DMS 273 treated with DMSO at 0.1 percent for 48 hours (cell line): ENCODE data around the gene AKT3.
"Not testable (repeated sequence)": the region's sequence is repeated elsewhere in the genome, so short reads cannot be mapped to it uniquely, and the experiment has no call there.

Source experiments
- DNase-seq: peaks from one replicate; lab custom pipeline; 2025; lab: John Stamatoyannopoulos, UW

The AKT3 gene

GRCh38 chr1:243693800-243694199 lies 156.2 kb downstream of the AKT3 start:
- peak; percentile 72 for DNase-seq

- DNase-seq = no peak
These were observed 163.9 kb downstream of the AKT3 start for GRCh38 chr1:243686159-243686558.

DNA sequence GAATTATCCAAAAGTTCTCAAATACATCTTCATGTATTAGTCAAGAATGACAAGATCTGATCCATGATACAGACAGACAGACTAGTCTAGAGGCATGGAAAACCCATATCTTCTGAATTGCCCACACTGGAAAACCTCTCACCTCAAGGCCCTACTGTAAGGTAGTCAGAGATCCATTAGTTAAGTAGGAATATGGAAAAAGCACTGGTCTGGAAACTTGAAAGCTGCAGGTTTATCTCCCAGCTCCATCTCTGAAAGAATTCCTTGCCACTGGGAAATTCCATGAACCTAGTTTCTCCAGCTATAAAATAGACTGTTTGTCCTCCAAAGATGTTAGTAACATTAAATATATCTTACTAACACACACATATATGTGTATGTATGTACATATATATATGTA lies 169.2 kb downstream of the AKT3 start:
- no peak for DNase-seq

DNA sequence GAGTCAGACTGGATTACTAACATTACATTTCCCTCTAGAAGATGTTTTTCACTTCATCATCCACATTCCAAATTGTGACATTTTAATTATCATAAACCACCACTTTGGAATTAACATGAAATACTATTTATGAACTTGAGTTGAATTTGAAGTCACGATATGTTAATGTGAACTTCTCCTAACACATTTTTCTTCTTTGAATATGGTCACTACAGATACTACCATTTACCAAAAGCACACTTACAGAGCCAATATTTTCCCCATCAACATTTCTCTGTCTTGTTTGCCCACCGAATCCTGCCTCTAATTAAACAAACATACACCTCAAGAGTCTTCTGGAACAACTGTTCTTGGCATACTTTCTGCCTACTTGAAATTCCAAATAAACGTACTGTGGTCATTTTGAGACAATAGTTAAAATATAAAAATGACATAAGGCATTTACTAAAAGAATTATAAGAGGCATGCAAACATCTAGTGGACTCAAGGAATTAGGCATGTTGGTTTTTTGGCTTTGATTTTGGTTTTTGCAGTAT lies 177.4 kb downstream of the AKT3 start:
- DNase-seq = no peak

DNA sequence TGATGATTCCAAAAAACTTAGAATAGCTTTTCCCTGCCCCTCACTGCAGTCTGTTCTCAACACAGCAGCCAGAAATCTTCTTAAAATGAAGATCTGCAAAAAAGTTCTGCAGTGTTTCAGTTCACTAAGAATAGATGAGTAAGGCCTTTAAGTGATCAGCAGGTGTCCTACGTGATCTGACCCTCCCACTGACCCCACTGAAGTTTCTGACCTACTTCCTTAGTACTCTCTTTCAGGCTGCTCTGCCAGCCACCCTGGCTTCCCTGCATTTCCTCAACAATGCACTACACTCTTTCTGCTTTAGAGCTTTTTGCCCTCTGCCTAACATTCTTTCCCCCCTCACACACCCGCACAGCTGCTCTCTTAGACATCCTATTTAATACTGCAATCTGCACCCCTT lies 182.5 kb downstream of the AKT3 start:
- no peak for DNase-seq

DNA sequence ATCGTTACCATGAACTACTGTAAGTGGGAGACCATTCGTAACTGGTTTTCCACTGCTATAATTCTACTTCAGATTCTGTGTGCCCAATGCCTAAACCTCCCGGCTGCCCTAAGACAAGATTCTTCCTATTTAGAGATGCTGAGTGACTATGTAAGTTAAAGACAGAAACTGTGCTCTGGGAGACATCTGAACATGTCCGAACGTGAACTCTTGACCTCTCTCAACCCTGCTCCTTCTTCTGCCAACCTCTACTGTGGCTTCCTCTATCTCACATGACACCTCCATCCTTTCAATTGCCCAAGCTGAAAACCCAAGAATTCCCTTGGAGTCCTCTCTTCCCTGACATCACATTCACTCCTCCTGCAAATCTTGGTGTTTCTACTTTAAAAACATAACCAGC lies 182.9 kb downstream of the AKT3 start:
- no peak for DNase-seq

DNA sequence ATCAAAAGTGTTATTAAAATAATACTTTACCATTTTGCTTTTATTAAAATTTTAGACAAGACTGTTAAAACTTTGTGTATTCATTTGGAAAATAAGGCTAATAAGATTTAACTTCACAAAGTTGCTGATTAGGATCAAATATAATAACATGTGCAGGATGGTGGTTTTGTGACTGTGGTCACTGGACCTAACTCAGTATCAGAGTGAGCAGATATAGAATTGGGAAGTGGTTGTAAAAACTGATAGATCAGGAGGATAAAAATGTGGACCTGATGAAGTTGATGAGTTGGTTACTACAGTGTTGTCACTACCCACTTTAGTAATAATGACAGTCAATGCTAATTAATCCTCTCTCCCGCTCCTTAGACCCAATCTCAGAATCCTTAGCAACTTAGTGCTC lies 186.4 kb downstream of the AKT3 start:
- no peak for DNase-seq

GRCh38 chr1:243662169-243662568 lies 187.9 kb downstream of the AKT3 start:
- not testable (repeated sequence) for DNase-seq

GRCh38 chr1:243658594-243659105 lies 191.4 kb downstream of the AKT3 start:
- DNase-seq = no peak

- no peak for DNase-seq
These were observed 192.2 kb downstream of the AKT3 start for GRCh38 chr1:243657793-243658192.

DNA sequence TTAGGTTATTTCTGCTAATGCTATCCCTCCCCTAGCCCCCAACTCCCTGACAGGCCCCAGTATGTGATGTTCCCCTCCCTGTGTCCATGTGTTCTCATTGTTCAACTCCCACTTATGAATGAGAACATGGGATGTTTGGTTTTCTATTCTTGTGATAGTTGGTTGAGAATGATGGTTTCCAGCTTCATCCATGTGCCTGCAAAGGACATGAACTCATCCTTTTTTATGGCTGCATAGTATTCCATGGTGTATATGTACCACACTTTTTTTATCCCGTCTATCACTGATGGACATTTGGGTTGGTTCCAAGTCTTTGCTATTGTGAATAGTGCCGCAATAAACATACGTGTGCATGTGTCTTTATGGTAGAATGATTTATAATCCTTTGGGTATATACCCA lies 200.5 kb downstream of the AKT3 start:
- DNase-seq = not testable (repeated sequence)

- no peak for DNase-seq
These were observed 203.2 kb downstream of the AKT3 start for GRCh38 chr1:243646841-243647240.

DNA sequence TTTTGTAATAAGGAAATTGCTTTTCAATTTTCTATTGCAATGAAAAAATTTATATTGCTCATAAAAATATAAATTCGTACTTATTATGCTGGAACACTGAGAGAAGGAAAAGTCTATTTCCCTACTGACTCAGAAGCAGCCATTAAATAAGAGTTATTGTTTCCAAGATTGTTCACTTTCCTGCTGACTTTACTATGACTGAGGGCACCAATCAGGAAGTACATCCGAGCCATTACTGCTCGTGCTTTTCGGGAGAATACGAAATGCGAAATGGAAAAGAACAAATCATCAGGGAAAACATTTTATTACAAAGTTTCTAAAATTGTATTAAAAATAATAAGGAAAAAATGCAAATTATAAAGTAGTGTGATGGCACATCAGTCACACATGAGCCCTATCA lies 204.8 kb downstream of the AKT3 start:
- no peak for DNase-seq

GRCh38 chr1:243642936-243643335 lies 207.1 kb downstream of the AKT3 start:
- no peak for DNase-seq

GRCh38 chr1:243639027-243639658 lies 210.9 kb downstream of the AKT3 start:
- no peak for DNase-seq

DNA sequence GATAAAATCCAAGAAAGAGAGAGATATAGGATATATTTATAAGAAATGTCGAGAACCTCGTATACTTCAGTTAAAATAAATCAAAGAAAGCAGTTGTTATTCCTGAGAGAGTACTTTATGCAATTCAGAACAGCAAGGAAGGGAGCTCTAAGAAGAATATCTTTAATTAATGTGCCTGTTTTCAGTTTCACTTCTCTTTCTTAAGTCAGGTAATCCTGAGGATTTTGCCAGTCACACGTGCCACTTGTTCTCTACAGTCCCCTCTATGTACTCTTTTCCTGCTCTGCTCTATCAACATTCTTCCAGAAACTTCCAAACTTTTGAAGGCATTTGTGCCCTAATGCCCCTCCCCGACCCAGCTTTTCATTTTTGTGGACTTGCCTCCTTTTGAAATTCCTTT lies 211.9 kb downstream of the AKT3 start:
- DNase-seq = no peak

DNA sequence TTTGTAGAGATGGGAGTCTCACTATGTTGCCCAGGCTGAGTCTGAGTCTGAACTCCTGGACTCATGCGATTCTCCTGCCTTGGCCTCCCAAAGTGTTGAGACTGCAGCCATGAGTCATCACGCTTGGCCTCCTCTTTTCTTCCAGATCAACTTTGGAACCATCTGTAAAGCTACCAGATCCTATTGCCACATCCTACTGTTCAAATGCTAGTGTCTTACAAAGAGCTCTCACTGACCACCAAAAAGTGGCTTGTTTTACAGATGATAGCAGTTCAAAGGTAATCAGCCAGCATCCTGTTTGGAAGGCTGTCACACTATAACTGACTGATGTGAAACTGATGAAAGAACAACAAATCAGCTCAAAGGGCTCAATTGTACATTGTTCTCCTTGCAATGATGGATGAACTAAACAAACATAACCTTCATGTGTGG lies 221.6 kb downstream of the AKT3 start:
- DNase-seq = no peak

- DNase-seq = no peak
These were observed 226.2 kb downstream of the AKT3 start for GRCh38 chr1:243623841-243624240.

DNA sequence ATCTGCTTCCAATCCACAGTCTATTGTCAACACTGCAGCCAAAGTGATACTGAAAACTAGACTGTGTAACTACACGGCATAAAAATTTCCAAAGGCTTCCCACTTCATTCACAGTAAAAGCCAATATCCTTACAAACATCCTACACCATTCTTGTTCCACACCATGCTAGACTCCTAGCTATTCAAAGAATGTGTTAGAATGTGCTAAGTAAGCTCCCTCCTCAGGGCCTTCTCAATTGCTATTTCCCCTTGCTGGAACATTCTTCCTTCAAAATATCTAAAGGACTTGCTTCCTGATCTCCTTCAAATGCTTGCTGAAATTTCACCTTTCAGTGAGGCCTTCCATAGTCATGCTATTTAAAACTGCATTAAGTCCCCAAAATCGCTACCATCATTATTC lies 228.1 kb downstream of the AKT3 start:
- no peak for DNase-seq

DNA sequence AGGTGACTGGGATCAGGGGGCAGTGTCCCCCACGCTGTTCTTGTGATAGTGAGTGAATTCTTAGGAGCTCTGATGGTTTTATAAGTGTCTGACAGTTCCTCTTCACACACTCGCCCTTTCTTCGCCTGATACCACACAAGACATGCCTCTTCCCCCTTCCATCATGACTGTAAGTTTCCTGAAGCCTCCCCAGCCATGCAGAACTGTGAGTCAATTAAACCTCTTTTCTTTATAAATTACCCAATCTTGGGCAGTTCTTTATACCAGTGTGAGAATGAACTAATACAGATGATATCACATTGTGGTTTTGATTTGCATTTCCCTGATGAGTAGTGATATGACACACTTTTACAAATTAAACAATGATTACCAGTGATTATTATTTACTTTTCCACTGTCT lies 229.9 kb downstream of the AKT3 start:
- DNase-seq = no peak

DNA sequence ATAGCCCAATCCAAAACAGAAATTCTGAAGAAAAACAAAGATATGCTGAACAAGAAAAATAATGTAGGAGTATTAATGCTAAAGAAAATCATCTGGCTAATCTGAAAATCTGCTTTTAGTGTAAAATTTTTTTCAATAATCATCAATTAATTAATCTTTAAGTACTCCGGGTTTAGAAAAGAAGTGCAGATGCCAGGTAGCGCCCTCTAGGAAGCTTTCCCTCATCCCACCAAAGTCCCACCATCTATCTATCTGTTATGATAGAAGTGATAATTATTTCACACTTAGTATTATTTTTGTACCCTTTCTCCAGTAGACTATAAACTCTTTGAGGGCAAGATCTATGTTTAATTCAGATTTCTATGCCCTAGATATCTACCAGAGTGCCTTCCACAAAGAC lies 240.3 kb downstream of the AKT3 start:
- no peak for DNase-seq

DNA sequence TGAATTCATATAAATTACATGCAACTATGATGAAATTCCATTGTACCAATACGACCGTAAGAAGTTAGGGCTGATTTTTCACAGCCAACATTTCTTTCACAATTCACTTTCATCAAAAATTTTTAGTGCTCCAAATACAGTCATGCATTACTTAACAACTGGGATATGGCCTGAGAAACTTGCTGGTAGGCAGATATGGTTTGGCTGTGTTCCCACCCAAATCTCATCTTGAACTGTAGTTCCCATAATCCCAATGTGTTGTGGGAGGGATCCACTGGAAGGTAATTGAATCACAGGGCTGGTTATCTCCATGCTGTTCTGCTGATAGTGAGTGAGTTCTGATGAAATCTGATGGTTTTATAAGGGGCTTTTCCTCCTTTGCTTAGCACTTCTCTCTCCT lies 244.4 kb downstream of the AKT3 start:
- DNase-seq = no peak

DNA sequence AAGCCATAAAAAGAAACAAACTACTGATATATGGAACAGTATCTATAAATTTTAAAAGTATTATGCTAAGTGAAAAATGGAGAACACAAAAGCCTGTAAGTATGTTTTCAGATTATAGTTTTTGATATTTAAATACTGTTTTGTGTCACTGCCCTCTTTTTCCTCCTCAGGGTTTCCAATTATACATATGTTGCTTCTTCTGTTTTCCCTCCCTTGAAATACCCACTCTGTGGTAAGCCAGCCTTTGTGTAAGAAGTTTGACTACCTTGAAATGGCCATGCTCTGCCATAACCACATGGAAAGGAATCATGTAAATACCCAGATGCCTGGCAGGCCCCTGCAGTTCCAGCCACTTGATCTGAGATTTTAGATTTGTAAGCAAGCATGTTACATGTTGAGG lies 248.3 kb downstream of the AKT3 start:
- DNase-seq = no peak

DNA sequence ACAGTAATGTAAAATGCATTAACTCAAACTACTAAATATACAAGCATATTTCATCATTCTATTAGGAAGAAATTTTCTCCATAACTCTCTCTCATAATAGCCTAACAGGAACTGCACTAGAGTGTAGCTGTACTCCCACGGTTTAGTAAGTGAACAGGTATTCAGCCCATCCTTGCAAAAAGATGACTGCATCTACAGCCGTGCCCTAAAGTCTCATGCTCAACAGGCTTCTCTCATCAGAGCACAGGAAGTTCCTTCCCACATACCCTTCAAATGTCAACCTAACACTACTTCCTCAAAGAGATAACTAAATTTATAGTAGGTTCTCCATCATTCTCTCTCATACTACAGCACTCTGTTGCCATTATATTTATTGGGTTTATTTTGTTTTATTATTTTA lies 251.6 kb downstream of the AKT3 start:
- DNase-seq = no peak
